WTC11 (cell line): ENCODE data around the gene LGR4. TPM values are rescaled to one million over a fixed set of nuclear protein-coding genes. Genes with fewer than 3 reads are reported as not detected.

ENCODE experiments used
- ATAC-seq: fragments of 200-7000 bp; cut with Tn5 transposase; 2 replicates; pipeline ENCODE4 v1.10.0; 2021; ENCODE audit warnings: mild to moderate bottlenecking, moderate library complexity
- CTCF ChIA-PET: fragments of 300-600 bp; sonication (Branson Sonifier 250); formaldehyde crosslinking; loops from one replicate; lab custom pipeline; 2021; ENCODE audit warnings: antibody characterized with exemption; lab: Charles Lee
- POLR2A ChIA-PET: fragments of 350-600 bp; sonication (Branson Sonifier 250); formaldehyde crosslinking; loops from one replicate; lab custom pipeline; 2021; ENCODE audit warnings: antibody characterized with exemption; lab: Charles Lee
- DNase-seq: peaks from one replicate; pipeline ENCODE4 v3.0.0; 2021; ENCODE audit warnings: low spot score
- H3K27ac Mint-ChIP-seq: 2 replicates; pipeline ENCODE4 v1.8.0; 2021; ENCODE audit warnings: mixed read lengths
- H3K27me3 Mint-ChIP-seq: 2 replicates; pipeline ENCODE4 v1.8.0; 2021; ENCODE audit warnings: low read depth, mild to moderate bottlenecking, moderate library complexity, mixed read lengths
- H3K36me3 Mint-ChIP-seq: 2 replicates; pipeline ENCODE4 v1.8.0; 2021; ENCODE audit warnings: mixed read lengths
- H3K4me1 Mint-ChIP-seq: 2 replicates; pipeline ENCODE4 v1.8.0; 2022; ENCODE audit warnings: mixed read lengths
- H3K4me3 Mint-ChIP-seq: 2 replicates; pipeline ENCODE4 v1.8.0; 2021; ENCODE audit warnings: mild to moderate bottlenecking, moderate library complexity, mixed read lengths
- H3K9me3 Mint-ChIP-seq: 2 replicates; pipeline ENCODE4 v1.8.0; 2021; ENCODE audit warnings: mixed read lengths
- CBFB ChIP-seq: sonication (generic); formaldehyde crosslinking; IDR thresholded peaks from 2 replicates; pipeline ENCODE4 v1.8.1; 2022; ENCODE audit warnings: mild to moderate bottlenecking, low read depth, missing genetic modification reagents
- CREB1 ChIP-seq: sonication (generic); formaldehyde crosslinking; IDR thresholded peaks from 2 replicates; pipeline ENCODE4 v1.8.0; 2023; ENCODE audit warnings: mild to moderate bottlenecking, missing genetic modification reagents
- JUN ChIP-seq: sonication (generic); formaldehyde crosslinking; IDR thresholded peaks from 2 replicates; pipeline ENCODE4 v1.8.0; 2023; ENCODE audit warnings: mild to moderate bottlenecking, missing genetic modification reagents
- KAT7 ChIP-seq: sonication (generic); formaldehyde crosslinking; IDR thresholded peaks from 2 replicates; pipeline ENCODE4 v1.8.1; 2023; ENCODE audit warnings: missing genetic modification reagents, mild to moderate bottlenecking, borderline replicate concordance
- MXD4 ChIP-seq: fragments of 250-450 bp; sonication (Bioruptor Pico); IDR thresholded peaks from 2 replicates; pipeline ENCODE4 v1.8.0; 2021; ENCODE audit warnings: mild to moderate bottlenecking, moderate library complexity, borderline replicate concordance
- MYBL2 ChIP-seq: sonication (generic); formaldehyde crosslinking; IDR thresholded peaks from 2 replicates; pipeline ENCODE4 v1.8.1; 2023; ENCODE audit warnings: mild to moderate bottlenecking, moderate library complexity, missing genetic modification reagents
- NR1H2 ChIP-seq: sonication (generic); formaldehyde crosslinking; IDR thresholded peaks from 2 replicates; pipeline ENCODE4 v1.9.0; 2021; ENCODE audit warnings: mild to moderate bottlenecking, moderate library complexity, missing genetic modification reagents
- NR2C2 ChIP-seq: sonication (generic); formaldehyde crosslinking; IDR thresholded peaks from 2 replicates; pipeline ENCODE4 v1.8.0; 2022; ENCODE audit warnings: mild to moderate bottlenecking, missing genetic modification reagents
- NR3C1 ChIP-seq: sonication (generic); formaldehyde crosslinking; conservative IDR thresholded peaks from 2 replicates; pipeline ENCODE4 v1.8.1; 2023; ENCODE audit warnings: low read depth, mild to moderate bottlenecking, missing genetic modification reagents
- TEAD1 ChIP-seq: sonication (generic); formaldehyde crosslinking; IDR thresholded peaks from 2 replicates; pipeline ENCODE4 v1.8.0; 2022; ENCODE audit warnings: mild to moderate bottlenecking, missing genetic modification reagents
- ZNF232 ChIP-seq: sonication (generic); formaldehyde crosslinking; IDR thresholded peaks from 2 replicates; pipeline ENCODE4 v1.8.0; 2022; ENCODE audit warnings: mild to moderate bottlenecking, missing genetic modification reagents
- ZNF396 ChIP-seq: fragments of 250-450 bp; sonication (Bioruptor Pico); IDR thresholded peaks from 2 replicates; pipeline ENCODE4 v1.8.0; 2021; ENCODE audit warnings: mild to moderate bottlenecking, moderate library complexity, borderline replicate concordance
- total RNA-seq: library from RNA; stranded (reverse); gene quantifications from 3 replicates; pipeline ENCODE4 v1.2.3, GENCODE V29; 2021
- TF ChIP-seq, protein P1 (sequence below): fragments of 250-450 bp; sonication (Bioruptor Pico); IDR thresholded peaks from 2 replicates; pipeline ENCODE4 v2.1.2; 2022; ENCODE audit warnings: mild to moderate bottlenecking, moderate library complexity
- TF ChIP-seq, protein P2 (sequence below): fragments of 250-450 bp; sonication (Bioruptor Pico); conservative IDR thresholded peaks from 2 replicates; pipeline ENCODE4 v1.9.0; 2021; ENCODE audit warnings: mild to moderate bottlenecking
- TF ChIP-seq, protein P3 (sequence below): sonication (generic); formaldehyde crosslinking; IDR thresholded peaks from 2 replicates; pipeline ENCODE4 v1.8.0; 2023; ENCODE audit warnings: missing genetic modification reagents, mild to moderate bottlenecking, borderline replicate concordance
- TF ChIP-seq, protein P4 (sequence below): sonication (generic); formaldehyde crosslinking; IDR thresholded peaks from 2 replicates; pipeline ENCODE4 v1.8.0; 2022; ENCODE audit warnings: mild to moderate bottlenecking, missing genetic modification reagents
- TF ChIP-seq, protein P5 (sequence below): sonication (generic); formaldehyde crosslinking; IDR thresholded peaks from 2 replicates; pipeline ENCODE4 v1.8.0; 2023; ENCODE audit warnings: mild to moderate bottlenecking, missing genetic modification reagents
- TF ChIP-seq, protein P6 (sequence below): fragments of 200-600 bp; IDR thresholded peaks from 2 replicates; pipeline ENCODE4 v1.8.0; 2022; ENCODE audit warnings: antibody characterized with exemption

LGR4 gene
- total RNA-seq, 1 experiment from 2014 or later, result 53.8 TPM

DNA sequence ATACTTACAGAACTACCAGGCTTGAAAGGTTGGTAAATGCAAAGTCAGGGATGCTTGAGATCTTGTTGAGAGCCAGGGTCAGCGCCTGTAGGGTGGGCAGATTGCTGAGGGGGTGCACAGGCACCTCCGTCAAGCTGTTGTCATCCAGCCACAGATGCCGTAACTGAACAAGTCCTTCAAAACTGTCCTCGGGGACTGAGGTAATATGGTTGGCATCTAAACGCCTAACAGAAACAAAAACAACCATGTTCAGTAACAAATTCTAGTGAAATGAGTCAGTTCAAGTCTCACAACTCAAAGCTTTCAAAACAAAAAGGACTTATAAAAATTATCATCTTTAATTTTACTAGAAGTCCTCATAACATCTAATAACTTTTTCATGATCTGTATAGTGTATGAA is 87.3 kb downstream of the LGR4 start (continued):
- no peak for TF ChIP-seq ZNF396 (CRISPR knock-in tag)
- TF ChIP-seq, protein P1, sequence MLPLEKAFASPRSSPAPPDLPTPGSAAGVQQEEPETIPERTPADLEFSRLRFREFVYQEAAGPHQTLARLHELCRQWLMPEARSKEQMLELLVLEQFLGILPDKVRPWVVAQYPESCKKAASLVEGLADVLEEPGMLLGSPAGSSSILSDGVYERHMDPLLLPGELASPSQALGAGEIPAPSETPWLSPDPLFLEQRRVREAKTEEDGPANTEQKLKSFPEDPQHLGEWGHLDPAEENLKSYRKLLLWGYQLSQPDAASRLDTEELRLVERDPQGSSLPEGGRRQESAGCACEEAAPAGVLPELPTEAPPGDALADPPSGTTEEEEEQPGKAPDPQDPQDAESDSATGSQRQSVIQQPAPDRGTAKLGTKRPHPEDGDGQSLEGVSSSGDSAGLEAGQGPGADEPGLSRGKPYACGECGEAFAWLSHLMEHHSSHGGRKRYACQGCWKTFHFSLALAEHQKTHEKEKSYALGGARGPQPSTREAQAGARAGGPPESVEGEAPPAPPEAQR, result no peak

DNA sequence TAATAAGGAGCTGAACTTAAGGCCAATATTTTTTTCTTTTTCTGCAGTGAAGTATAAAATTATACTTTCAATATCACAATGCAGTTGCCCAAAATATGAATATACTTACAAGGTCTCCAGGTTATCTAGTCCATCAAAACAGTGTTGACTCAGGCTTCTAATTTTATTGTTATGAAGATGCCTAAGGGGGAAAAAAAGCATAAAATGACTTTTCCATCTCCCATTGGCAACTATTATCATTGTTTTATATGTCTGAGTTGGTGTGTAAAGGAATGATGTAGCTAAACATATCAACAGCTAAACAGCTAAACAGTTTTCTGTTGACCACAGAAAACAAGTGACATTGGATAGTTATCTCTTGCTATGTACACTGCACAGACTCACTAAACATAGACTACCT is 88.4 kb downstream of the LGR4 start:
- POLR2A ChIA-PET, result no interaction called here
- Mint-ChIP-seq H3K4me1 (peaks cover 26% of the 10 kb centered on the region), H3K4me3 (no peak overlapping the region), H3K27me3 (no peaks in the 10 kb centered on the region)
- TF ChIP-seq NR1H2 (no peak), KAT7 (CRISPR knock-in tag) (no peak), MYBL2 (CRISPR knock-in tag) (no peak), NR2C2 (no peak), CBFB (no peak)
- TF ChIP-seq, protein P2, sequence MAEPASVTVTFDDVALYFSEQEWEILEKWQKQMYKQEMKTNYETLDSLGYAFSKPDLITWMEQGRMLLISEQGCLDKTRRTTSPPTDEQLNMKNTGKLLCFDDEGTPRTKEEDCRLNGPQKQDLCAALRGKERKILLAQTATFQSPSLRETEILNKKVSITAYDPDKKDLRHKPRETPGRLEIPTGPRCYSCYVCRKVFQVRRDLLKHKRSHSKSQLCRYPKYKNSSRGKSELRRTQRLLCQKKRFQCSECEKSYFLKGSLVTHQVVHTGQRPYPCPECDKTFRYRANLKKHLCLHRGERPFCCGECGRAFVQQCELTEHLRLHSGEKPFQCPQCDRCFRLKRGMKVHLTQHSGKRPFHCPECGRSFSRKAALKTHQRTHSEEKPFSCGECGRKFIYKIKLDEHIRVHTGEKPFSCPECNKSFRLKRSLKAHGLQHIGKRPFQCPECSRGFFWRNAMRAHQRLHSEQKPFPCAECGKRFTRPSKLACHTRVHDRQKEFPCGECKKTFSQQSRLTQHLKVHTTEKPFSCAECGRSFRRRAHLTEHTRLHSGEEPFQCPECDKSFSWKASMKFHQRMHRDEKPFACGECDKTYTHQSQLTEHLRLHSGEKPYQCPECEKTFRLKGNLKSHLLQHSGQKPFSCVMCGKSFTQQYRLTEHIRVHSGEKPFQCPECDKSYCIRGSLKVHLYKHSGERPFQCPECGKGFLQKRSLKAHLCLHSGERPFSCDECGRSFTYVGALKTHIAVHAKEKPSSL, result no peak
- TF ChIP-seq, protein P3, sequence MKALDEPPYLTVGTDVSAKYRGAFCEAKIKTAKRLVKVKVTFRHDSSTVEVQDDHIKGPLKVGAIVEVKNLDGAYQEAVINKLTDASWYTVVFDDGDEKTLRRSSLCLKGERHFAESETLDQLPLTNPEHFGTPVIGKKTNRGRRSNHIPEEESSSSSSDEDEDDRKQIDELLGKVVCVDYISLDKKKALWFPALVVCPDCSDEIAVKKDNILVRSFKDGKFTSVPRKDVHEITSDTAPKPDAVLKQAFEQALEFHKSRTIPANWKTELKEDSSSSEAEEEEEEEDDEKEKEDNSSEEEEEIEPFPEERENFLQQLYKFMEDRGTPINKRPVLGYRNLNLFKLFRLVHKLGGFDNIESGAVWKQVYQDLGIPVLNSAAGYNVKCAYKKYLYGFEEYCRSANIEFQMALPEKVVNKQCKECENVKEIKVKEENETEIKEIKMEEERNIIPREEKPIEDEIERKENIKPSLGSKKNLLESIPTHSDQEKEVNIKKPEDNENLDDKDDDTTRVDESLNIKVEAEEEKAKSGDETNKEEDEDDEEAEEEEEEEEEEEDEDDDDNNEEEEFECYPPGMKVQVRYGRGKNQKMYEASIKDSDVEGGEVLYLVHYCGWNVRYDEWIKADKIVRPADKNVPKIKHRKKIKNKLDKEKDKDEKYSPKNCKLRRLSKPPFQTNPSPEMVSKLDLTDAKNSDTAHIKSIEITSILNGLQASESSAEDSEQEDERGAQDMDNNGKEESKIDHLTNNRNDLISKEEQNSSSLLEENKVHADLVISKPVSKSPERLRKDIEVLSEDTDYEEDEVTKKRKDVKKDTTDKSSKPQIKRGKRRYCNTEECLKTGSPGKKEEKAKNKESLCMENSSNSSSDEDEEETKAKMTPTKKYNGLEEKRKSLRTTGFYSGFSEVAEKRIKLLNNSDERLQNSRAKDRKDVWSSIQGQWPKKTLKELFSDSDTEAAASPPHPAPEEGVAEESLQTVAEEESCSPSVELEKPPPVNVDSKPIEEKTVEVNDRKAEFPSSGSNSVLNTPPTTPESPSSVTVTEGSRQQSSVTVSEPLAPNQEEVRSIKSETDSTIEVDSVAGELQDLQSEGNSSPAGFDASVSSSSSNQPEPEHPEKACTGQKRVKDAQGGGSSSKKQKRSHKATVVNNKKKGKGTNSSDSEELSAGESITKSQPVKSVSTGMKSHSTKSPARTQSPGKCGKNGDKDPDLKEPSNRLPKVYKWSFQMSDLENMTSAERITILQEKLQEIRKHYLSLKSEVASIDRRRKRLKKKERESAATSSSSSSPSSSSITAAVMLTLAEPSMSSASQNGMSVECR (CRISPR knock-in tag), result no peak
- TF ChIP-seq, protein P4, sequence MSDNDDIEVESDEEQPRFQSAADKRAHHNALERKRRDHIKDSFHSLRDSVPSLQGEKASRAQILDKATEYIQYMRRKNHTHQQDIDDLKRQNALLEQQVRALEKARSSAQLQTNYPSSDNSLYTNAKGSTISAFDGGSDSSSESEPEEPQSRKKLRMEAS, result no peak
- TF ChIP-seq, all 79 proteins: peak for 0
- Mint-ChIP-seq H3K36me3 (peaks cover 37% of the 10 kb centered on the region), H3K9me3 (no peaks in the 10 kb centered on the region), H3K27ac (no peak overlapping the region)
- DNase-seq, result no peak
- CTCF ChIA-PET, result interaction anchor here (1.6 kb wide), 1 partner anchor 102 kb away, joined by 5 read pairs; no protein-coding TSS in a partner anchor
- ATAC-seq, result no peak

DNA sequence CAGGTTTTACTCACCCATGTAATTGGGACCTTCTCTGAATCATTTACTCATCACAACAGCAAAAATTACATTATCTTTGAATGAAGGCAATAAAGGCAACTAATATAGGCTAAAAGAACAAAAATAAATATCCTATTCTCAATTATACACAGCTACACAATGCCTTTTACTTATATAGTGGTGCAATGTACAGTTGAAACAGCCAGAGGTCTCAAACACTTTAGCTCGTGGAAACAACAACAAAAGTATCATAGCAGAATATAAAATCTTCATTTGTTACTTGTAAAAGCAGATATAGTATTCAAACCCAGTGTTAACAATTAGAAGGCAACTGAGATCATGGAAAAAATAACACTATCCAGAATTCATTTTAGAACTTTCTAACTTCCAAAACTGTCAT is 88.9 kb downstream of the LGR4 start:
- ATAC-seq (no peak), DNase-seq (no peak)
- no peak overlapping the region for H3K27ac Mint-ChIP-seq
- H3K9me3 Mint-ChIP-seq, result no peaks in the 10 kb centered on the region
- H3K36me3 Mint-ChIP-seq, result peaks cover 37% of the 10 kb centered on the region
- POLR2A ChIA-PET, result no interaction called here
- CTCF ChIA-PET, result interaction anchor here (1.6 kb wide), 1 partner anchor 102 kb away, joined by 5 read pairs; no protein-coding TSS in a partner anchor
- no peak overlapping the region for H3K4me3 Mint-ChIP-seq
- no peaks in the 10 kb centered on the region for H3K27me3 Mint-ChIP-seq
- peaks cover 20% of the 10 kb centered on the region for H3K4me1 Mint-ChIP-seq
- no peak for TF ChIP-seq TEAD1 (CRISPR knock-in tag)
- no peak for TF ChIP-seq NR3C1 (CRISPR knock-in tag)
- no peak for TF ChIP-seq JUN (CRISPR knock-in tag)
- TF ChIP-seq CREB1, result no peak
- TF ChIP-seq, protein P5, sequence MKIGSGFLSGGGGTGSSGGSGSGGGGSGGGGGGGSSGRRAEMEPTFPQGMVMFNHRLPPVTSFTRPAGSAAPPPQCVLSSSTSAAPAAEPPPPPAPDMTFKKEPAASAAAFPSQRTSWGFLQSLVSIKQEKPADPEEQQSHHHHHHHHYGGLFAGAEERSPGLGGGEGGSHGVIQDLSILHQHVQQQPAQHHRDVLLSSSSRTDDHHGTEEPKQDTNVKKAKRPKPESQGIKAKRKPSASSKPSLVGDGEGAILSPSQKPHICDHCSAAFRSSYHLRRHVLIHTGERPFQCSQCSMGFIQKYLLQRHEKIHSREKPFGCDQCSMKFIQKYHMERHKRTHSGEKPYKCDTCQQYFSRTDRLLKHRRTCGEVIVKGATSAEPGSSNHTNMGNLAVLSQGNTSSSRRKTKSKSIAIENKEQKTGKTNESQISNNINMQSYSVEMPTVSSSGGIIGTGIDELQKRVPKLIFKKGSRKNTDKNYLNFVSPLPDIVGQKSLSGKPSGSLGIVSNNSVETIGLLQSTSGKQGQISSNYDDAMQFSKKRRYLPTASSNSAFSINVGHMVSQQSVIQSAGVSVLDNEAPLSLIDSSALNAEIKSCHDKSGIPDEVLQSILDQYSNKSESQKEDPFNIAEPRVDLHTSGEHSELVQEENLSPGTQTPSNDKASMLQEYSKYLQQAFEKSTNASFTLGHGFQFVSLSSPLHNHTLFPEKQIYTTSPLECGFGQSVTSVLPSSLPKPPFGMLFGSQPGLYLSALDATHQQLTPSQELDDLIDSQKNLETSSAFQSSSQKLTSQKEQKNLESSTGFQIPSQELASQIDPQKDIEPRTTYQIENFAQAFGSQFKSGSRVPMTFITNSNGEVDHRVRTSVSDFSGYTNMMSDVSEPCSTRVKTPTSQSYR (CRISPR knock-in tag), result no peak
- TF ChIP-seq MXD4 (CRISPR knock-in tag), result no peak
- TF ChIP-seq, protein P6, sequence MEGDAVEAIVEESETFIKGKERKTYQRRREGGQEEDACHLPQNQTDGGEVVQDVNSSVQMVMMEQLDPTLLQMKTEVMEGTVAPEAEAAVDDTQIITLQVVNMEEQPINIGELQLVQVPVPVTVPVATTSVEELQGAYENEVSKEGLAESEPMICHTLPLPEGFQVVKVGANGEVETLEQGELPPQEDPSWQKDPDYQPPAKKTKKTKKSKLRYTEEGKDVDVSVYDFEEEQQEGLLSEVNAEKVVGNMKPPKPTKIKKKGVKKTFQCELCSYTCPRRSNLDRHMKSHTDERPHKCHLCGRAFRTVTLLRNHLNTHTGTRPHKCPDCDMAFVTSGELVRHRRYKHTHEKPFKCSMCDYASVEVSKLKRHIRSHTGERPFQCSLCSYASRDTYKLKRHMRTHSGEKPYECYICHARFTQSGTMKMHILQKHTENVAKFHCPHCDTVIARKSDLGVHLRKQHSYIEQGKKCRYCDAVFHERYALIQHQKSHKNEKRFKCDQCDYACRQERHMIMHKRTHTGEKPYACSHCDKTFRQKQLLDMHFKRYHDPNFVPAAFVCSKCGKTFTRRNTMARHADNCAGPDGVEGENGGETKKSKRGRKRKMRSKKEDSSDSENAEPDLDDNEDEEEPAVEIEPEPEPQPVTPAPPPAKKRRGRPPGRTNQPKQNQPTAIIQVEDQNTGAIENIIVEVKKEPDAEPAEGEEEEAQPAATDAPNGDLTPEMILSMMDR, result no peak
- TF ChIP-seq ZNF232, result no peak
- TF ChIP-seq, protein P2, result no peak
